Stromal cell of bone marrow (primary cell): ENCODE measurements around the gene ZNF502.
A peak's percentile ranks its signal among the peaks of the same experiment; 100 is the strongest.
"Not testable (repeated sequence)": the region's sequence is repeated elsewhere in the genome, so short reads cannot be mapped to it uniquely, and the experiment has no call there.

ENCODE experiments used
- DNase-seq: peaks from one replicate; pipeline ENCODE4 v3.0.0-alpha.2; 2012; ENCODE audit warnings: low read depth

The ZNF502 gene

DNA sequence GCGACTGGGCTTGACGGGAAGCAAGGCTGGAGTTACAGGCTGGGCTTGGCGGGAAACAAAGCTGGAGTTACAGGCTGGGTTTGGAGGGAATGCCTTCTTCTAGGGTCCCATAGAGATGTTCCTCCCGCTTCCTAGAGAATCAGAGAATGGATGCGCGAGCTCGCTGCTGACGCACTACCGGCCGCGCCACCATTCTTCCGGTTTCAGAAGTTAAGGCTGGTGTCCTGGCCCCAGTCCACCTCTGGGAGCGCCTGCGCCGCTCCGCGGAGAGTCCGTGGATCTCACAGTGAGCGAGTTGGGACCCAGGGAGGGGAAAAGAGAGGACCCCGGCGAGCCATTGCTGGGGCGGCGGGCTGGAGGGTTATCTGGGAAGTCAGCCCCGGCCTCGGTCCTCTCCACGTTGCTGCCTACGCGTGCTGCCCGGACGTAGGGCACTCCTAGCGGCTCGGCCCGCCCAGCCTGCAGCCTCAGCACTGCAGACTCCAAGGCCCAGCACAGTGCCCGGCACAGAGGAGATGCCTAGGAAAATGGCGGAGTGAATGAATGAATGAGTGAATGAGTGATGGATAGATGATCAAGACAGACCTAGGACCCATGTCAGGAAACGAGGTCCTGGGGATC lies at the start of gene ZNF502:
Gene ZNF502 (plus strand): TSS at position 206 of the 621 bp plus-strand sequence. CDS start 7,602 bp downstream, outside the sequence.
- peak; percentile 80 for DNase-seq

DNA sequence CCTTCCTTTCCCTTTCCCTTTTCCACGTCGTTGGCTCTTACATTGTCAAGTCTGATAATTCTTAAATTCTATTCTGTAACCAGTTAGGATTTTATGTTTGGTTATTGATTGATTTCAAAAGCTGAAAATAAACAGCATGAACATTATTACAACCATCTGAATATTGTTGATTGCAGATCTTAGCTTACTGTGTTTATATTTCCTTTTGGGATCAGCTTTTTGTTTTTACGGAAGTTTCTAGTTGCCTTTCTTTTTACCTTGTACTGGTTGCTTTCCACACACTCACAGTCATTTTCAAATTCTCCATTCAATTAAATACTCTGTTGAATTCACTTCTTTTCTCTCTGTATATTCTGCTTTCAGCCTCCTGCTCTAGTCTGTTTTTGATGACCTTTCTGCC lies 47.3 kb upstream of the ZNF502 start:
- no peak for DNase-seq

DNA sequence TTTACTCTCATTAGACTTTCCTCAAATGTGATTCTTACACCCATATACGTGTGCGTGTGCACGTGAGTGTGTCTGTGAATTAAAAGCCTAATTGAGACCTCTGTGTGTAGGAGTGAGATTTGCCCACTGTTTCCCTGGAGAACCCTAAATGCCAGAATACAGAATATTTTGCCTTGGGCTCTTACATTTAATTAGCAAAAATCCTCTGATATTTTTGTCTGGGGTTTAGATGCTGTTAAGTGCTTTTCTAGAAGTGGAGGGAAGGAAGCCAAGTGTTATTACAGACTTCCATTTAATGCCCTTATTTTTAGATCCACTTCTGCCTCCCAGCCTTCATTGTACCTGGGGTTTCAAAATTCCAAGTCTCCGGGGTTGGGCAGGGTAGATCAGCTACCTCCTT lies 46.1 kb upstream of the ZNF502 start:
- no peak for DNase-seq

DNA sequence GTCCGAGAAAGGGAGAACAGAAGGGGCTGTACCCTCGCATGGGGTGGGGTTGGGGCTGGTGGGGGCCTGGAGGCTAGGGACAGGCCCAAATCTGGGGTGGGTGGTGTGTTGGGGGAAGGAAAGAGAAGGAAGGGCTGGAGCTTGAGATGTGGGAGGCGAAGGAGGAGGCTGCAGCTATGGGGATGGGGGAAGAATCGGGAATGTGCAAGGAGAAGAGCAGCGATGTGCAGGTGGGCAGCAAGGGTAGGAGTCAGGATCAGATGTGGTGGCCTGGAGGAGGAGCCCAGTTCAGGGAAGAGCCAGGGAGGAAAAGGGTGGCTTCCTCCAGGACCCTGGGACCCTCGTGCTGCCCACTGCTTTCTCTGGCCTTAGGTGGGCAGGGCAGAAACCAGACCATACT lies 42.7 kb upstream of the ZNF502 start:
- no peak for DNase-seq

DNA sequence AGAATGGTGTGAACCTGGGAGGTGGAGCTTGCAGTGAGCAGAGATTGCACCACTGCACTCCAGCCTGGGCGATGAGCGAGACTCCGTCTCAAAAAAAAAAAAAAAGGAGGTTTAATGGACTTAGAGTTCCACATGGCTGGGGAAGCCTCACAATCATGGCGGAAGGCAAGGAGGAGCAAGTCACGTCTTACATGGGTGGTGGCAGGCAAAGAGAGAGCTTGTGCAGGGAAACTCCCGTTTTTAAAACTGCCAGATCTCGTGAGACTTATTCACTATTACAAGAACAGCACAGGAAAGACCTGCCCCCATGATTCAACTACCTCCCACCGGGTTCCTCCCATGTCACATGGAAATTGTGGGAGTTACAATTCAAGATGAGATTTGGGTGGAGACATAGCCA lies 39.0 kb upstream of the ZNF502 start:
- not testable (repeated sequence) for DNase-seq

DNA sequence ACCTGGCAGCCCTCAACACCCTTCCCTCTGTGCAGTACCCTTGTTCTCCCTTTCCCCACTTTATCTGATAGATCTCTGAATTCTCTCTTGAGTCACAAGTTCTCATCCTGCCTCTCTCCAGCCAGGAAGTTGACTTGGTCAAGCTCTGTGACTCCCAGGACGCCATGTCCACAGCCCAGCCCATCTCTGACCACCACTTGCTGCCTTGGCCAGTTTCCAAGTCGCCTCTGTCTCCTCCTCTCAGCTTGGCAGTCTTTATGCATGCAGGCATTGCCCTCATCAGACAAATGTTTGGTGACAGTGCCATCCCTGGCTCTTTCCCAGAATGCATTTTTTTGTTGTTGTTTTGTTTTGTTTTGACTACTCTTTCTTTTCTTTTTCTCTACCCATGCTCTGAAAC lies 38.2 kb upstream of the ZNF502 start:
- DNase-seq: no peak

DNA sequence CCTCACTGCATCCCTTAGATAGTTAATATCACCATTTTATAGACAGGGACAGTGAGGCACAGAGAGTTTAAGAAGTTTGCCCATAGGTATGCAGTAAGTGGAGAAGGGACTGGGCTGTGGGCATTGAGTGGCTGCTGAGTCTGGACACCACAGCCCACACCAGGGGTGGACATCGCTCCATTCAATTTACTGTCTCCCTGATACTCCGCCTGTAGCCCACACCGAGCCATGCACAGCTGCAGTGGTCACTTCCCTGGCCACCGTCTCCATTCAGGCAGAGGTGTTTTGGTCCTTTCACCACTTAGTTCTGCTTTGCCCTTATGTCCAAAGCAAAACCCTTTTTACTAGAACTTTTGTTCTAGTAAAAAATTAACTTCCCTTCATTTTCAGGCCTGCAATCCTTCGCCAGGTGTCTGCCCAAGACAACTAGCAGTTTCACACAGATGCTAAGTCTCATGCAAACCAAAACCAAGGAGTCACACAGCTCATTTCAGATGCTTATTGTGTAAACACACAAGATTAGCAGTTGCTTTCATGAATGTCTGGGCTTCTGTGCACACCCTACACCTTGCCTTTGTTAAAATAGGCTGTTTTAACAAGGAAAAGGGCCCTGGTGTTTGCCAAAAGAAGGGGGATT lies 33.9 kb upstream of the ZNF502 start:
- no peak for DNase-seq

DNA sequence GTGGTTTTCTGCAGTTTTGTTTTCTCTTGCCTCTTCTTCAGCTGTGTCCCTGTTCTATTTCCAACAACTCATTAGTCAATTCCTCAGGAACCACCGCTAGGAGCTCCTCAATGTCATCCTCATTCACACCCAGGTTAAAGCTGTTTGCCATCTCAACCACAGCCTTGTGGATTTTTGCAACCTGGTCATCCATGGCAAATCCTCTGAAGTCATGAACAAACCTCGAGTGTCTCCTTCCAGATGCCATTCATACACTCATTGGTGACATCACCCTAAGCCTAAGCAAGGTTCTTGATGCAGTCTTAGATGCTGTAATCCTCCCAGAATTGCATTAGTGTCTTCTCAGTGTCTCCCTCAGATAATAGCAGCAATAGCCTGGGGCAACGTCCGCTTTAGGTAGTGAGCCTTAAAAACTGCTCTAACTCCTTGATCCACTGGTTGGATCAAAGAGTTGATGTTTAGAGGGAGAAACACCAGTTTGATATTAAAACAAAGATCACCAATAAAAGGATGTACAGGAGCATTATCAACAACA lies 31.5 kb upstream of the ZNF502 start:
- no peak for DNase-seq

DNA sequence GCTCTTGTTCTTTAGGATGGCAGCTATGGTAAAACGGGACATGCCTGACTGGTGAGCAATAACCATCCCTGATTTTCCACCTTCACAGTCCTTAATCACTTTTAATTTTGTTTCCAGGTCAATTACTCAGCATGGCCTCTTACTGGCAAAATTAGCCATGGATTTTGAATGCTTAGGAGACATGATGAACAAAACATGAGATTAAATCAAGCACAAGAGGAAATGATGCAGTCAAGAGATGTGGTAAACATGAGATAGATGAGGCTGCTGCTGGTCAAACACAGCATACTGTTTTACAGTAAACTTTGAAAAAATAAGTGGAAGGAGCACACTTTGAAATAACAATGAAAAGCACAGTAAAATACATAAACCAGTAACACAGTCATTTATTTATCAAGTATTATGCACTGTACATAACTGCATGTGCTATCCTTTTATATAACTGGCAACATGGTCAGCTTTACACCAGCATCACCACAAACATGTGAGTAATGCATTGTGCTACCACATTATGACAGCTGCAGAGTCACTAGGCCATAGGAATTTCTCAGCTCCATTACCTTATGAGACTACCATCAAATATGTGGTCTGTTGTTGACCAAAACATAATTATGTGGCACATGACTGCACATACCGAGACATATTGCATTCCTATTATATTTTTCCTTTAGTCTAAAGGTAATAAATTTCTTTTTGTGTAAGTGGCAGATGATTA lies 30.1 kb upstream of the ZNF502 start:
- no peak for DNase-seq

DNA sequence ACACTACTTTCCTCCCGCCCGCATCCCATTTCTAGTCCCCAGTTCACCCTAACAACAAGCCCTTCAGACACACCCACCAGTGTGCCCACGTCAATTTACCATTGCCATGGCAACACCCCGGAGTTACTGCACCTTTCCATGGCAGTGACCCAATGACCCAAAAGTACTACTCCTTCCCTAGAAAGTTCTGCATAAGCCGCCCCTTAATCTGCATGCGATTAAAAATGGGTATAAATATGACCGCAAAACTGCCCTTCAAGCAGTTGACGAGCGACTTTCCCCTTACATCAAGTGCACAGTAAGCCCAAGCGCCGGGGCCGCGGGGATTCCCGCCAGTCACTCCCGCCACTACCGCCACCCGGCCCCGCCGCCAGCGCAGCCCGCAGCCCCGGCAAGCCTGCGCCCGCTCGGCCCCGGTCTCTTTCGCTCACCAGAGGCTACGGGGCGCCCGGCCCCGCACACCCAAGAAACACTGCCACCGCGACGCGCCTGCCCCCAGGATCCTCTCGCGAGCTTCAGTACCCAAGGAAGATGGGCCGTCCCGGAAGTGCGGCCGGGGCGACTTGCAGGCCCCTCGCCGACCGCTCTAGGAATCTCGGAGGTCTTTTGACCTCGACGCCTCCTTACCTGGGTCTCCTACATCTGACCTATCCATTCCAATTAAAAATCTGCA lies 27.2 kb upstream of the ZNF502 start:
- DNase-seq: peak; percentile 70

DNA sequence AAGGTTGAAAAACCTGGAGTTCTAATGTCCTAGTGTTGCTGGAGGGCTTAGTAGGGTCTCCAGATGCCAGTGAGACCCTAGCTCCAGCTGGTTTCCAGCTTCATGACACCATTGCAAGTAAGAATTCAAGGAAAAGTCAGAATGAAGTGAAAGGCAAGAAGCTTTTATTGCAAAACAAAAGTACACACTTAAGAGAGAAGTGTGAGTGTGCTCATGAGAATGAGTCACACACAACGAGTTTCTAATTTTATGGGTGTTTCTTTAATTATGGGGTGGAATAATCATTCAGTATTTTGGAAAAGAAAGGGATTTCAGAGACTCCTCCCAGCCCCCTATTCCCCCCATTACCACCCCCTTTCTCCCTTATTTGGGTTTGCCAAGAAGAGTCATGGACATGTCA lies 24.6 kb upstream of the ZNF502 start:
- DNase-seq: no peak

DNA sequence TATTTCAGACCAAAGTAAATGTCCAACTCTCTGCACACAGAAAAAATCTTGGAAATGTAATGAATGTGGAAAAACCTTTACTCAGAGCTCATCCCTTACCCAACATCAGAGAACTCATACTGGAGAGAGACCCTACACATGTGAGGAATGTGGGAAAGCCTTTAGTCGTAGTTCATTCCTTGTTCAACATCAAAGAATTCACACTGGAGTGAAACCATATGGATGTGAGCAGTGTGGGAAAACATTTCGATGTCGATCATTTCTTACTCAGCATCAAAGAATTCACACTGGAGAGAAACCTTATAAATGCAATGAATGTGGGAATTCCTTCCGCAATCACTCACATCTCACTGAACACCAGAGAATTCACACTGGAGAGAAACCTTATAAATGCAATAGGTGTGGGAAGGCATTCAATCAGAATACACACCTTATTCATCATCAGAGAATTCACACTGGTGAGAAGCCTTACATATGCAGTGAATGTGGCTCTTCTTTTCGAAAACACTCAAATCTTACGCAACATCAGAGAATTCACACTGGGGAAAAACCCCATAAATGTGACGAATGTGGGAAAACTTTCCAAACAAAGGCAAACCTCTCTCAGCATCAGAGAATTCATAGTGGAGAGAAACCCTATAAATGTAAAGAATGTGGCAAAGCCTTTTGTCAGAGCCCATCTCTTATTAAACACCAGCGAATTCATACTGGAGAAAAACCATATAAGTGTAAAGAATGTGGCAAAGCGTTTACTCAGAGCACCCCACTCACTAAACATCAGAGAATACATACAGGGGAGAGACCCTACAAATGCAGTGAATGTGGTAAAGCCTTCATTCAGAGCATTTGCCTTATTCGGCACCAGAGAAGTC lies 9.0 kb downstream of the ZNF502 start:
- DNase-seq: no peak

DNA sequence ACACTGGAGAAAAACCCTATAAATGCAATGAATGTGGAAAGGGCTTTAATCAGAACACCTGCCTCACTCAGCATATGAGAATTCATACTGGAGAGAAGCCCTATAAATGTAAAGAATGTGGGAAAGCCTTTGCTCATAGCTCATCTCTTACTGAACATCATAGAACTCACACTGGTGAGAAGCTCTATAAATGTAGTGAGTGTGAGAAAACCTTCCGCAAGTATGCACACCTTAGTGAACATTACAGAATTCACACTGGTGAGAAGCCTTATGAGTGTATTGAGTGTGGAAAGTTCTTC lies 9.6 kb downstream of the ZNF502 start:
- DNase-seq: no peak

DNA sequence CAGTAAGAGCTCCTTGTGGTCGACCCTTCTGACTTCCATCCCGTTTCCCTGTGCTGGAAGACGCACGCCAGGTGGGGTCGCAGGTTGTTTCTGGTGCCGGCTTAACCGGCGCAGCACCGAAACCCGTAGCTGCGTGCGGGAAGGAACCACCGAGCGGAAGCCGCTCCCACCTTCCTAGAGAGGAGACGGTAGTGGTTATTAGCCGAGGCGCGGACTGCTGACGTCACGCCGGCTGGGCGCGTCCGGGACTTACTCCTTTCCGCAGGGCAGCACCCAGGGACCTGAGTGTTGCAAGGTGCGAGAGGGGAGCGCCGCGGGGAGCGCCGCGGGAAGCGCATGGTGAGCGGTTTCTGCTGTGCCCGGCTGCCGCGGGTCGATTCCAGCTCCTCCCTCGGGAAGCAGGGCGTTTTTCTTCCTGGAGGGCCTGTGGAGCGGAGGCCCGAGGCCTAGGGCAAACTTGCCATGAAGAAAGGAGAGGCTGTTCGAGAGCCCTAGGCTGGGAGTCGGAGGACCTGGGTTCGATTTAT lies 17.0 kb downstream of the ZNF502 start, which contains the start of gene ZNF501:
Gene ZNF501 (plus strand): TSS at position 252 of the 527 bp plus-strand sequence. CDS start 4,787 bp downstream, outside the sequence.
- peak; percentile 77 for DNase-seq

DNA sequence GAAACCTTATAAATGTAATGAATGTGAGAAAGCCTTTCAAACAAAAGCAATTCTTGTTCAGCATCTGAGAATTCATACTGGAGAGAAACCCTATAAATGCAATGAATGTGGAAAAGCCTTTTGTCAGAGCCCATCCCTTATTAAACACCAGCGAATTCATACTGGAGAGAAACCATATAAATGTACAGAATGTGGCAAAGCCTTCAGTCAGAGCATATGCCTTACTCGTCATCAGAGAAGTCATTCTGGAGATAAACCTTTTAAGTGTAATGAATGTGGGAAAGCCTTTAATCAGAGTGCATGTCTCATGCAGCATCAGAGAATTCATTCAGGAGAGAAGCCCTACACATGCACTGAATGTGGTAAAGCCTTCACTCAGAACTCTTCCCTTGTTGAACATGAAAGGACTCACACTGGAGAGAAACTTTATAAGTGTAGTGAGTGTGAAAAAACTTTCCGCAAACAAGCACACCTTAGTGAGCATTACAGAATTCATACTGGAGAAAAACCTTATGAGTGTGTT lies 22.2 kb downstream of the ZNF502 start:
- DNase-seq: no peak

DNA sequence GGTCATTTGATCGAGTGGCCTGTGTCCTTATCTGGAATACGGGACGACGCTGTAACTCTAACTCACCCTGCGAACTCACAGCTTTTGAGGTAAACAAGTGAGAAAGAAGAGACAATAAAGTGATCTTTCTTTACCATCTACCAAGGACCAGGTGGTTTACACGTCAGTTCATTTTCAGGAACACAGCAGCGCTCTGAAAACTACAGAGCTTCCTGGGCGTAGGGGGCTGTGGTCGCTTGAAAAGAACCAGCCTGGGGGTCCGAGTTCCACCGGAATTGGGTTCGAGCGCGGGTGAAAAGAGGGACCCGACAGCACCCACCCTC lies 48.6 kb downstream of the ZNF502 start:
- DNase-seq: no peak

DNA sequence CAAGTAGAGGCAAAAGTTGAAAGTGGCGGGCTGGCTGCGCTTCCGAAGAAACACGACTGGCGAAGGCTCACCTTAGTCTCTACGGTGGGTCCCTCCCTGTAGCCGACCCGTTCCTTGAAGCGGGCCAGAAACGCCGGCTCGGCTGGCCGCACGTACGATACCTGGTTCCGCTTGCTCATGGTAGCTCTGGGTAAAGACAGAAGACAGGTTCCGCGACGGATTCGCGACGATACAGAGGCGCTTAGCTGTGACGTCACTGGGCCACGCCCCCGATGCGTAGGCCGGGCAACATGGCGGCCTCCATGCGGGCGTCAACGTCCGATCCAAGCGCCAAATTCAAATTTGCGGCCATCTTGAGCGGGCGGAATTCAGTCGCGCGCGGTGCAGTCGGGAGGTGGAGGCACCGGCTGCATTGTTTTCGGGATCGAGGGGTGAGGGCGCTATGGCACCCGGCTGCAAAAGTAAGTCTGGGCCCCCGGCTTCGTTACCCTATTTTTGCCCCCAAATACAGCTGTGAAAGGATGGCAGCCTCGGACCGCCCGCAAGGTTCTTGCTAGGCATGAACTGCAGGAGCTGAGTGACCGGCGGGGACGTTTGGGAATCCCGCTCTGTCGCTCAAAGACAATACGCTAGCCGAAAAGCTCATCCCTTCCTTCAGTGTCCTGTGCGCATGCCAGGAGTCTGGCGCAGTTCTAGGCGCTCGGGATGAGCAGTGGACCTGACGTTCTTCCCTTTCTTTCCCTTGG lies 49.1 kb downstream of the ZNF502 start, which contains the start of the genes KIAA1143 and KIF15:
Gene KIAA1143 (minus strand): TSS at position 196 of the 746 bp plus-strand sequence. CDS start 17 bp downstream, at position 179.
Gene KIF15 (plus strand): TSS at position 371 of the 746 bp plus-strand sequence. CDS start 72 bp downstream, at position 443.
- DNase-seq: peak; percentile 90

DNA sequence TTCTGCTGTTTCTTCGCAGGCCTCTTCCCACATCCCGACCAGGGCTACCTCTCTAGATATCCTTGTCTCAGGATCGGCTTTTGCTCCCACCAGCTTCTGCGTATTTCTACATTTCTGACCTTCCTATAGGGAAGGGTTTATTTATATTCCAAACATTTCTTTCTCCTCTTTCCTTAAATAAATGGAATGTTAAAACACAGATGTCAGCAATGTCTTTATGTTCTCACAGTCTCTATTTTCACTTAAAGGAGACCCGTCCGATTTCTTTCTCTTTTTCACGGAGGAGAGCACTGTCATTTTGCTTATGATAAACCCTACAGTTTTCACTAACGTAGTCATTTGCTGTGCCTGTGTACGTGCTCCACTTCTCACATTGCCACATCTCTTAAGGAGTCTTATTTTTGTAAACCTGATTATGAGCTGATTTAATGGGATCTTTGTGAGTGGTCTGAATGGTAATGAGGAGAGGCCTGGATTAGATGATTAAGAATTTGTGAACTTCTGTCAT lies 49.8 kb downstream of the ZNF502 start:
- DNase-seq: peak; percentile 2

DNA sequence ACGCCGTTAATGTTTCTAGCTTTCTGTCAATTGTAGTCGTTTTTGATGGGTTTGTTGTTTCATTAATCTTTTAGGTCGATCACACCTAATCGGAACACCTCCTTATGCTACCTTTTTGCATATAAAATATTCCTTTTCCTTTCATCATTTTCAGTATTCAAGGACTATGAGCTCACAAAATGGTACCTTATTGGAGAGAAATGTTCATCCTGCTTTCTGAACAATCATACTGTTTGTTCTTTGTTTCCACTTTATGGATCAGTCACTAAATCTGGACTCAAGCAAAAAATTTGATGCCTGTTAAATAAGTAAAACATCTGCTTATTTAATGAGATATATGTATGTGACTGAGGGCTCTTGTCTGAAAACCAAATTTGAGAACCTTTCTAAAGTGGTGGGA lies 50.2 kb downstream of the ZNF502 start:
- no peak for DNase-seq

DNA sequence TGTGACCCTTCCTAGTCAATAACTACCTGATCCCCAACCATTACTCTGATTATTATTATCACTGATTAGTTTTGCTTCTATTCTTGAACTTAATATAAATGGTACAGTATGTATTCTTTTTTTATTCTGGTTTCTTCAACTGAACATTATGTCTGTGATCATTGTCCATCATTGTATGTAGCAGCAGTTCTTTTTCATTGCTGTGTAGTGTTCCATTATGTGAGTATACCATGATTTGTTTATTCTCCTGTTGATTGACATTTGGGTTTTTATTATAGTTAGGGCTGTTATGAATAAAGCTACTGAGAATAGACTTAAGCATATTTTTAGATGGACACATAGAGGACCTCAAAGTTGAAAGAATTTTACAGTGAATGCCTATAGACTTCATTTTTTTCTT lies 51.8 kb downstream of the ZNF502 start:
- no peak for DNase-seq
